HG02970 (cell line): Measurements from ENCODE around the gene SOS2.

Experiments used
- ATAC-seq: cut with Tn5 transposase; IDR thresholded peaks from one replicate; pipeline ENCODE4 v1.9.1; 2021; ENCODE audit warnings: mild to moderate bottlenecking, moderate library complexity, moderate number of reproducible peaks; ENCODE audit not compliant: unreplicated experiment, low FRiP score

Gene SOS2

DNA sequence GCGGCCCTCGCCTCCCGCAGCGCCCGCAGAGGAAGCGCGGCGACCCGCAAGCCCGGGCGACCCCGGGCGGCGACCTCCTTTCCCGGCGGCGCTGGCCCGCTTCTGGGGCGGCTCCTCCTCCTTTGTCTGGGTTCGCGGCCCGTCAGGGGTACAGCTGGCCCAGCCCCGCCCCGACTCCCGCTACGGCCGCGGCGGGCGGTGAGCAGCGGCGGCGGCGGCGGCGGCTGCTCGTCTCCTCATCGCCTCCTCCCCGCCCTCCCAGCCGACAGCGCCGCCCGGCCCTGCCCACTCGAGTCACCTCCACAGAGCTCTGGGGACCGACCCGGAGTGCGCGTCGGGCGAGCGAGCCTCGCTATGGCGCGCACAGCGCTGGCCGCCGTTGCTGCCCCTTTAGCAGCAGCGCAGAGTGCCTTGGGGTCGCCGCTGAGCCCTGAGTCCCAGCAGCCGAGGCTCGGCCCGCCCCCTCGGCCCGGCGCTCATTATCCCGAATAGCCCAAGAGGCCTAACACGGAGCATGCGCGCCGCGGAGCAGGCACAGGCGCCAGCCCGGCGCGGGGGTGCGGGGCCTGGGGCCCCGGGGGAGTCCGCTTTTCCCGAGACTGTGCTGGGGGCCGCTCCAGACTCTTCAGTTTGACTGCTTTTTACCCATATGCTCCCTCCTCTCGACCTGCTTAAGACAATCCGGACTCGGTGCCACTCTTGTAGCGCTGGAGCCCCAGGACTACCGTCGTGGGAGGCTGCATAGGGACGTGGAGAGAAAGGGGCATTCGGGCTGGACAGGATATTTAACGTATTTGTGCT, at the start of gene SOS2:
SOS2 (minus strand) TSS at position 104 of the 801 bp plus-strand sequence. CDS start 295 bp downstream, outside the sequence.
- peak; percentile 81 for ATAC-seq

DNA sequence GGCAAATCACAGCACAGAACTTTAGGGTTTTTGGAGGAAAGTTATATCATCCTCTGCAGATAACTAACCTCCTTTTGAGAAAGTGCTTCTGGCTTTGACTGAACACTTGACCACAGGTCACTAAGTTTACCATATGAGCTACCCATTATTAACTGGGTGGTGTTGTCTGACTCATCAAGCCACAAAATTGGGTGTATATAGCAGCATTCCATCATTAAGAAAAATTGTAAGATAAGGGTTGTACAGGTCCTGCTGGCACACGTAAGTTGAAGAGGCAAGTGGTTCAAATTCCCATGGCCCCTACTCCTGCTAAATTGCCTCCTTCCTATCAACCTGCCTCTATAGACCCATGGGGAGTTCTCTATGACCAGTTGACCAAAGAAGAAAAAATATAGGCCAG, 41.1 kb upstream of the SOS2 start:
- no peak for ATAC-seq

DNA sequence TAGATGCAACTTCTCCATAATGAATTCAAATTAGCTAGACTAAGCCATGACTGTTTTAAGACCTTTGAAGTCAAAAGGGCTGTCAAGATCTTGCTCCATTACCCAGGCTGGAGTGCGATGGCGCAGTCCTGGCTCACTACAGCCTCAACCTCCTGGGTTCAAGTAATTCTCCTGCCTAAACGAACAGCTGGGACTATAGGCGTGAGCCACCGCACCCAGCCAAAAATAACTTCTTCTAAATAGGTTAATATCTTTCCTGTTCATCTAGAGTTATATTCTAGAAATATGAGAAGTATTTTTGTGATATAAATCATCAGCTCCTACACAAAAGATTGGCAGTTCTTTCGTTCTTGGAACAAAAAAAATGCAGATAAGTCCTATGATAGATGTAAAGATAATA, 39.6 kb upstream of the SOS2 start:
- ATAC-seq, result no peak

- no peak for ATAC-seq
Measured at GRCh38 chr14:50265029-50265428, 33.7 kb upstream of the SOS2 start.

DNA sequence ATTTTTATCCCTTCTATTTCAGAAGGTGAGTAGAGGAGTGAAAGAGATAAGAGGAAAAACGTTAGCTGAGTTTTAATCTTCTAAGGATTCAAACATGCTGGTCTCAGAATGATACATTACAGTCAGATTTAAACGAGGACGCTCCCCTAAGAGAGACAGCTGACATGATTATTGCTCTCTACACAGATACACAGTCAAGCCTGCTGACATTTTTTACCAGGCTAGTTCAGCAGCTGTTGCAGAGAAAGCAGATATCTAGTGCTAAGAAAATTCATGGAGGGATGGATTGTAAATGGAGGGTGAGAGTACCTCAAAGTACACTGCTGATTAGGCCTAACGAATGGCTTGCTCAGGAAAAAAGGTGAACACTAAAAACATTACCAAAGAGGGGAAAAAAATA, 31.9 kb upstream of the SOS2 start:
- ATAC-seq, result no peak

- ATAC-seq, result no peak
Measured at GRCh38 chr14:50262865-50263264, 31.5 kb upstream of the SOS2 start.

- ATAC-seq, result no peak
Measured at GRCh38 chr14:50260511-50260910, 29.1 kb upstream of the SOS2 start.

DNA sequence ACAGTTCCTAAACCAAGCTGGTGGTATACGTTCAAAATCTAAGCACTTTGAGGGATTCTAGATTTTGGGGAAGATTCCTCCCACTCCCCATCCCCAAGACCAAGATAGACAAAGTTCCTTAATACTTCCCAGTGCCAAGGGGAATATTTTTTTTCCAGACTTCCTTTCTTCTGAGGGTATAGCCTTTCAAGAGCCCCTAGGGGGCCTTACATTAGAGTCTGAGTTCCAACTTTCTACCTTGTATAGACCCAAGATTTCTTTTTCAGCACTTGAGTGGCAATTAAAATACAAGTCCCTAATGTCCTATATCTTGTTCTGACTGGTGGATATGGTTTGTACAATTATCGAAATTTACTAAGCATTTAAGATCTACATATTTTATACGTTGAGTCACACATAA, 28.7 kb upstream of the SOS2 start:
- no peak for ATAC-seq

- ATAC-seq, result no peak
Measured at GRCh38 chr14:50257732-50258131, 26.4 kb upstream of the SOS2 start.

DNA sequence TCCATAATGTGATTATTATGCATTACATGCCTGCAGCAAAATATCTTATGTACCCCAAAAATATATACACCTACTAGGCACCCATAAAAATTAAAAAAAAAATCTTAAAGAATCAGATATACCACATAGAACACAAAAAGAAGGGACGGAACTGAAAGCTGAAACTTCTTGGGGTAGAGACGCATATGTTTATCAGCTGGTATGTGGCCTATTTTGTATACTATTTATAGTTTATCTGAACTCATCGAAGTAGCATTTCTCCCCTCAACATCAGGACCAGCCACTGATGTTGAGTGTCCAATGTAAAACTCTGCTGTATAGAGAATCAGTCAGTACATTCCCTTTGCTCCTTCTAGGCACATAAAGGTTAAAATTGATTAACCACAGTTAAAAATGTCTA, 22.9 kb upstream of the SOS2 start:
- no peak for ATAC-seq

DNA sequence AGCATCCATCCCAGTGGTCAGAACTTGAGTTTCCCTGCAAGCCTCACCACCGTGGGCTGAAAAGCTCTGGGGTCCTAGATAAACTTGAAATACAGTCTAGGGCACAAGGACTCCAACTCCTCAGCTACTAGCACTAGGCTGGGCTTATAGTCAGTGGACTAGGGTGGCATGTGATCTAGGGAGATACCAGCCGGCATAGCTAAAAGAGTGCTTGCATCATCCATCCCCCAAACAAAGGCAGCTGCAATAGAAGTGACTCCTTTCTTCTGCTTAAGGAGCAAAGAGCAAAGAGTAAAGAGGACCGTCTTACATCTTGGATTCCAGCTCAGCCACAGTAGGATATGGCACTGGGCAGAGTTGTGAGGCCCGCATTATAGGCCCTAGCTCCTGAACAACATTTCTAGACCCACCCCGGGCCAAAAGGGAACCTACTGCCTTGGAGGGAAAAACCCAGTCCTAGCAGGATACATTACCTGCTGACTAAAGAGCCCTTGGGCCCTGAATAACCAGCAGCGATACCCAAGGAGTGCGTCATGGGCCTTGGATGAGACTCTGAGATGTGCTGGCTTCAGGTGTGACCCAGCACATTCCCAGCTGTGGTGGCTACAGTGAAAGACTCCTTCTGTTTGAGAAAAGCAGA, 17.9 kb upstream of the SOS2 start:
- no peak for ATAC-seq

- ATAC-seq, result no peak
Measured at GRCh38 chr14:50247245-50247644, 15.9 kb upstream of the SOS2 start.

DNA sequence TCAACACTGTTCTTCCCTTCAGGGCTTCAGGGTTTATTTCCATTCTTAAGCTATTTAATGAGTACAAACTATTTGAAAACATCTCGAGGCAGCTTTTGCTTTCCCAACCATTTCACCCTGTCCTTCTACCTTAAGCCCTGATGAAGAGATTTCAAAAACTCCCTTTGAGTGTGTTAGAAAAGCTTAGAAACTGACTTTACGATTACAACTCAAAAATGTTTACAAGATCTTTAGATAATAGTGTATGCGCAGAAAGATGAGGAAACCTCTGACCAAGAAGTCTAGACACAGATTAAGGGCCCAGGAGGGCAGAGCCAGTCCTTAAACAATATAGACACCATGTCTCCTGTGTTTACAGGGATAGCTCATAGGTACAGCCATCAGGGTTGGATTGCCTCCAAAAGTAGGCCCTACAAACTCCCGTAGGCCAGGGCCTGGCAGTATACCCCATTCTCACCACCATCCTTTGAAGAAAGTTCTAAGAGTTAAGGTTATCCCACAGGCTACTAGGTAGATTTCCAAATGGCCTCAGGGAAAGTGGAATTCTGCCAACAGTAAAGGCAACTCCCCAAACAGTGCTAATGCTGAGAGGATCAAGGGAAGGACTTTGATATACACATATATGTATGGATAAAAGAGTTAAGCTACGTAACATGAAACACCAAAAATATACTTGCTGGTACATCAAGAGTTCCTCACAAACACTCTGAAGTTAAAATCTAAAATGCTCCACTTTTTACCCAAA, 11.4 kb upstream of the SOS2 start:
- ATAC-seq, result no peak

GRCh38 chr14:50242096-50242495, 10.7 kb upstream of the SOS2 start:
- no peak for ATAC-seq

DNA sequence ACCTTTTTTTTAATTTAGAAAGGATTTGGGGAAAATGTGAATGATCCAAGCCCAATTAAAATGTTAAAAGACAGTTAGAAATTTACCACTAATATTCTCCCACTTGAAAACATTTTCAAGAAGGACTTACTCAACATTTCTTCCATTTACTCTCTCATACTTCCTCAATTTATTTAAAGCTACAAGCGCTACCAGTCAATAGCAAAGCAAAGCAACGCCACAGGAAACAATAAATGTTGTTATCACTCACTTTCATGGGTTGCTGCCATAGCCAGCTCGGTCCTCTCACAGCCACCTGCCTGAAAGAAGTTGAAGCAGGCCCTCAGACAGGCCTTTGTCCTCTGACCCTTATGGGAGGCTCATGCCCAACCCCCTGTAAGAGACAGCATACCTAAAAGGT, 6.0 kb upstream of the SOS2 start:
- no peak for ATAC-seq

- no peak for ATAC-seq
Measured at GRCh38 chr14:50233951-50234250, 2.5 kb upstream of the SOS2 start.

- ATAC-seq, result no peak
Measured at GRCh38 chr14:50233166-50233950, 2.0 kb upstream of the SOS2 start.

GRCh38 chr14:50232276-50232642, 881 bp upstream of the SOS2 start:
- no peak for ATAC-seq

DNA sequence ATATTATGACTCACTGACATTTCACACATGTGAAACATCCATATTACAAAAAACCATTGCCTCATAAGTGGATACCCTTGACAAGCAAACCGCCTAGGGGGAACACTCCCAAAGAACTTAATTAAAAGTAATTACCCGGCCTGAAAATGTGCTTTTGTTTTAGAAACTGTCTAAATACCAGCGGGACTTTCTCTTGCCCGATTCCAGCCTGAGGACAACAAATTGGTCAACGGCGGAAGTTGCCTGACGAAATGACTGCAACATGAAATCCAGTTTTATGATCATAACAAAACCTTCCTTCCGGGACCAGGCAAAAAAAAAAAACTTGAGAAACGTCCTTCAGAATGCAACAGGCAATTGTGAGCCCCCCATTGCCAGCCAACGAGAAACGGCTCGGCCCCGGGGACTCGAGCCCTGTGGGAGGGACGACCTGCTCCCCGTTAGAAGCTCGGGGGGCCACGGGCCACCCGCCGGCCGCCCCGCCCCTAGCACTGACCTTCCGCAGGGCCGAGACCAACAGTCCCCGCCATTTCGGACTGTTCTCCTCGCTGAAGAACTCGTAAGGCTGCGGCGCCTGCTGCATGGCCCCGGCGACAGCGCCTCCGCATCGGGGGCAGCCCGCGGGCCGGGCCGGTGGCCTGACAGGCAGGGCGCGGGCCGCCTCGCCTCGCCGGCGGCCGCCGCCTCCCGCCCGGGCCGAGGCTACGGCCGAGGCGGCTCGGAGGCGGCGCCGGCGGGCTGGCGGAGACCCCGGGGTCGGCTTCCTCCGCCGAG, 490 bp downstream of the SOS2 start:
- peak; percentile 43 for ATAC-seq

GRCh38 chr14:50230401-50230700, 1.0 kb downstream of the SOS2 start:
- ATAC-seq, result no peak
